DMS79 (cell line): ENCODE measurements around the gene RAD51B.

ENCODE experiments used
- DNase-seq: peaks from one replicate; lab custom pipeline; 2025; lab: John Stamatoyannopoulos, UW

The RAD51B gene

GRCh38 chr14:68703093-68703492 is 883.5 kb downstream of the RAD51B start:
- no peak for DNase-seq

GRCh38 chr14:68704736-68705720 is 885.4 kb downstream of the RAD51B start:
- no peak for DNase-seq

GRCh38 chr14:68705741-68706283 is 886.2 kb downstream of the RAD51B start:
- DNase-seq: no peak

- peak; percentile 99 for DNase-seq
Measured at GRCh38 chr14:68707482-68707881, 887.9 kb downstream of the RAD51B start.

GRCh38 chr14:68708343-68708742 is 888.8 kb downstream of the RAD51B start:
- no peak for DNase-seq

GRCh38 chr14:68709007-68709406 is 889.4 kb downstream of the RAD51B start:
- no peak for DNase-seq

GRCh38 chr14:68710776-68711175 is 891.2 kb downstream of the RAD51B start:
- no peak for DNase-seq

GRCh38 chr14:68711561-68712309 is 892.2 kb downstream of the RAD51B start:
- no peak for DNase-seq

GRCh38 chr14:68712703-68713370 is 893.3 kb downstream of the RAD51B start:
- DNase-seq: no peak

GRCh38 chr14:68713782-68714181 is 894.2 kb downstream of the RAD51B start:
- no peak for DNase-seq

GRCh38 chr14:68714991-68715924 is 895.7 kb downstream of the RAD51B start:
- DNase-seq: no peak

GRCh38 chr14:68716698-68717097 is 897.1 kb downstream of the RAD51B start:
- no peak for DNase-seq

- DNase-seq: no peak
Measured at GRCh38 chr14:68718023-68718990, 898.7 kb downstream of the RAD51B start.

- DNase-seq: no peak
Measured at GRCh38 chr14:68719634-68720384, 900.2 kb downstream of the RAD51B start.

GRCh38 chr14:68722186-68722585 is 902.6 kb downstream of the RAD51B start:
- no peak for DNase-seq

- no peak for DNase-seq
Measured at GRCh38 chr14:68722968-68723566, 903.5 kb downstream of the RAD51B start.

GRCh38 chr14:68723808-68724268 is 904.3 kb downstream of the RAD51B start:
- no peak for DNase-seq

- DNase-seq: no peak
Measured at GRCh38 chr14:68724914-68725313, 905.3 kb downstream of the RAD51B start.
